DND-41 (cell line): ENCODE results near the gene OSTF1.

Experiments used
- ATAC-seq: fragments of 200-7000 bp; cut with Tn5 transposase; 3 replicates; pipeline ENCODE4 v1.9.1; 2021; ENCODE audit warnings: low read depth; ENCODE audit not compliant: insufficient read depth
- DNase-seq: peaks from one replicate; pipeline ENCODE4 v3.0.0-alpha.2; 2020
- H2AFZ ChIP-seq: 2 replicates; pipeline ENCODE4 v1.6.0; 2012; ENCODE audit warnings: low read depth, low read length
- H3K27ac ChIP-seq: 2 replicates; pipeline ENCODE4 v1.5.1; 2012; ENCODE audit warnings: low read length, inconsistent platforms
- H3K27me3 ChIP-seq: fragments of 200-600 bp; sonication (generic); 2 replicates; pipeline ENCODE4 v1.6.0; 2012; ENCODE audit warnings: low read length, mild to moderate bottlenecking, inconsistent platforms; ENCODE audit not compliant: insufficient read depth, poor library complexity
- H3K36me3 ChIP-seq: 2 replicates; pipeline ENCODE4 v1.5.1; 2012; ENCODE audit warnings: low read length, inconsistent platforms; ENCODE audit not compliant: insufficient read depth
- H3K4me1 ChIP-seq: 2 replicates; pipeline ENCODE4 v1.5.1; 2012; ENCODE audit warnings: mild to moderate bottlenecking, low read length; ENCODE audit not compliant: insufficient read depth
- H3K4me2 ChIP-seq: 2 replicates; pipeline ENCODE4 v1.6.0; 2012; ENCODE audit warnings: mild to moderate bottlenecking, moderate library complexity, low read length, inconsistent platforms; ENCODE audit not compliant: insufficient read depth
- H3K4me3 ChIP-seq, 2 experiments: fragments of 200-600 bp in 1 of 2; shearing (Covaris generic) in 1 of 2; 2 replicates each; pipeline ENCODE4 v1.5.1; 2012 to 2016; ENCODE audit warnings: inconsistent platforms in 2 of 2, low read length in 2 of 2, mild to moderate bottlenecking in 2 of 2, low read depth in 1 of 2, moderate library complexity in 1 of 2
- H3K79me2 ChIP-seq: 2 replicates; pipeline ENCODE4 v1.6.0; 2012; ENCODE audit warnings: low read length, inconsistent platforms; ENCODE audit not compliant: insufficient read depth
- H3K9ac ChIP-seq: 2 replicates; pipeline ENCODE4 v1.6.0; 2012; ENCODE audit warnings: low read depth, mild to moderate bottlenecking, inconsistent platforms, low read length, moderate library complexity
- H3K9me3 ChIP-seq: 2 replicates; pipeline ENCODE4 v1.5.1; 2012; ENCODE audit warnings: low read length, moderate library complexity, mild to moderate bottlenecking, inconsistent platforms; ENCODE audit not compliant: insufficient read depth, severe bottlenecking
- H4K20me1 ChIP-seq: 2 replicates; pipeline ENCODE4 v1.6.0; 2012; ENCODE audit warnings: low read length; ENCODE audit not compliant: insufficient read depth
- CTCF ChIP-seq: IDR thresholded peaks from 2 replicates; pipeline ENCODE4 v1.5.1; 2012; ENCODE audit warnings: borderline replicate concordance, low read length, moderate library complexity, mild to moderate bottlenecking; ENCODE audit not compliant: poor library complexity, severe bottlenecking; ENCODE audit errors: extremely low read depth
- EZH2 ChIP-seq: IDR thresholded peaks from 3 replicates; pipeline ENCODE4 v1.6.1; 2012; ENCODE audit warnings: borderline replicate concordance, low read depth, mild to moderate bottlenecking, moderate library complexity, low read length, inconsistent platforms; ENCODE audit not compliant: severe bottlenecking

OSTF1 gene

GRCh38 chr9:75087824-75088645 is at the start of gene OSTF1, which contains the start of gene NMRK1:
TSS of gene OSTF1 (plus strand) at chr9:75088514. CDS start at chr9:75088693, 179 bp downstream.
TSS of gene NMRK1 (minus strand) at chr9:75088155. CDS start at chr9:75083115, 5,040 bp downstream.
- peak; percentile 87 for ATAC-seq
- Histone ChIP-seq H3K4me3 (peak within 1 kb of the TSS; percentile 84 to 98), H3K9ac (peak within 1 kb of the TSS; percentile 96), H3K27me3 (no peaks in the 10 kb centered on the region), H3K9me3 (no peaks in the 10 kb centered on the region), H4K20me1 (no peaks in the 10 kb centered on the region), H3K4me2 (peak within 1 kb of the TSS; percentile 95), H3K36me3 (no peaks in the 10 kb centered on the region), H2AFZ (peak within 1 kb of the TSS; percentile 91), H3K27ac (peak within 1 kb of the TSS; percentile 88), H3K79me2 (peaks cover 59% of the 10 kb centered on the region), H3K4me1 (peaks cover 49% of the 10 kb centered on the region)
- DNase-seq = peak; percentile 92
- TF ChIP-seq EZH2 = no peak
- TF ChIP-seq CTCF = no peak

GRCh38 chr9:75039009-75039408 is 49.3 kb upstream of the OSTF1 start:
- Histone ChIP-seq H3K4me2 (no peak overlapping the region), H3K36me3 (no peaks in the 10 kb centered on the region), H2AFZ (no peak overlapping the region), H3K4me3 (no peak overlapping the region), H3K4me1 (no peaks in the 10 kb centered on the region), H3K79me2 (no peaks in the 10 kb centered on the region), H3K9ac (no peak overlapping the region), H3K27me3 (no peaks in the 10 kb centered on the region), H3K27ac (no peak overlapping the region), H4K20me1 (no peaks in the 10 kb centered on the region), H3K9me3 (no peaks in the 10 kb centered on the region)
- DNase-seq (no peak), ATAC-seq (no peak)
- TF ChIP-seq CTCF (no peak), EZH2 (no peak)

- Histone ChIP-seq H3K4me2 (no peak overlapping the region), H3K9ac (no peak overlapping the region), H3K79me2 (no peaks in the 10 kb centered on the region), H3K4me3 (no peak overlapping the region), H3K36me3 (no peaks in the 10 kb centered on the region), H3K27me3 (no peaks in the 10 kb centered on the region), H3K9me3 (no peaks in the 10 kb centered on the region), H2AFZ (no peak overlapping the region), H3K27ac (no peak overlapping the region), H4K20me1 (no peaks in the 10 kb centered on the region), H3K4me1 (no peaks in the 10 kb centered on the region)
- ATAC-seq (no peak), DNase-seq (no peak)
- no peak for TF ChIP-seq EZH2
- no peak for TF ChIP-seq CTCF
These were observed 48.5 kb upstream of the OSTF1 start for GRCh38 chr9:75039801-75040200.
